PFSK-1 (cell line): ENCODE results near the gene PXK.

Source experiments
- POLR2AphosphoS5 ChIP-seq: IDR thresholded peaks from 2 replicates; pipeline ENCODE4 v1.6.1; 2012; ENCODE audit warnings: low read depth, mild to moderate bottlenecking, control low read depth, low read length, moderate library complexity
- SIN3A ChIP-seq: IDR thresholded peaks from 2 replicates; pipeline ENCODE4 v1.6.1; 2012; ENCODE audit warnings: mild to moderate bottlenecking, low read length, moderate library complexity, borderline replicate concordance; ENCODE audit not compliant: insufficient read depth
- TAF1 ChIP-seq: IDR thresholded peaks from 2 replicates; pipeline ENCODE4 v1.6.1; 2012; ENCODE audit warnings: low read length, control low read depth, borderline replicate concordance; ENCODE audit not compliant: insufficient read depth
- TF ChIP-seq, protein P1 (sequence below), 2 experiments: IDR thresholded peaks; 2 replicates each; pipeline versions ENCODE4 v1.6.1 to v1.8.0; 2011 to 2012; ENCODE audit warnings: low read depth in 2 of 2, low read length in 2 of 2, control low read depth in 1 of 2, inconsistent platforms in 1 of 2, mild to moderate bottlenecking in 1 of 2, moderate library complexity in 1 of 2; ENCODE audit not compliant: insufficient read depth in 1 of 2

DNA sequence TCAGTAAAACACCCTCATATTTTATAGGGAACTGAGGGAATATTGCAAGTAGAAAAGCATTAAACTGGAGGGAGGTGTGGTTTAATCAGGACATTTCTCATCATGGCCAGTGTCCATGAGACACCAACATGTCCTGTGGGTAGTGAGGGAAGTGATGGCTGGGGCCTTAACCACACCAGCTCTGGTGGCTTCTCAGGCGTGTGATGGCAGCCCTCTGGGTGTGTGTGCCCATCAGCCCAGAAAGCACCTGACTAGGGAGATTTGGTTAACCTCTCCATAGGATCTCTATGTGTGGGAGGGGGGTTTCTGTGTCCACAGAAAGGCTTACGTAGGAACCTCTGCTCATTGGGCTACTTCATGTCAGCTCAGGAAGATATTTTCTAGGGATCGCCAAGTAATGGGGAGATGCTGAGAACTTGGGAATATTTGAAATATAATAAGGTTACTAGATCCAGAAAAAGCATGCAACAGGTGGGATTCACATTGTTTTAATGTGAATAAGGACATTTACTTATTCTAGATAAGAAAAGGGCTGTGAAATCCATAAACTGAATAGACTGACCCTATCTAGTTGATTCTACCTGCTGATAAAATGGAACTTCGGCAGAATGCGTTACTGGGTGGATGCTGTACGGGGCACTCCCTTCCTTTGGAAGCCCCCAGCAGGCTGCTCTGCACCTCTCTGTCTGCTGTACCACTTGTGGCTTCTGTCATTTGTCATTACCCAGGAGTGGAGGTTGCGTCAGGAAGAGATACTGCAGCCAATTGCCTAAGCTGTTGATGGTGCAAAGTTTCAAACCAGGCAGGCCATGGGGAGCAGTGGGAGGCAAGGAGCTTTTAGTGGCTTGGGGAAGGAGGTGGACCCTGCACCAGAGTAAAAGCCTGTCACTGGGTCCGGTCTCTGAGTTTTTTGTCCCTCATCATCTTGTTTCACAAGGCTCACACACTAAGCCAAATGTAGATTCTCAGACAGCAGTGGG, 79.4 kb downstream of the PXK start:
- no peak for TF ChIP-seq POLR2AphosphoS5
- TF ChIP-seq, protein P1, sequence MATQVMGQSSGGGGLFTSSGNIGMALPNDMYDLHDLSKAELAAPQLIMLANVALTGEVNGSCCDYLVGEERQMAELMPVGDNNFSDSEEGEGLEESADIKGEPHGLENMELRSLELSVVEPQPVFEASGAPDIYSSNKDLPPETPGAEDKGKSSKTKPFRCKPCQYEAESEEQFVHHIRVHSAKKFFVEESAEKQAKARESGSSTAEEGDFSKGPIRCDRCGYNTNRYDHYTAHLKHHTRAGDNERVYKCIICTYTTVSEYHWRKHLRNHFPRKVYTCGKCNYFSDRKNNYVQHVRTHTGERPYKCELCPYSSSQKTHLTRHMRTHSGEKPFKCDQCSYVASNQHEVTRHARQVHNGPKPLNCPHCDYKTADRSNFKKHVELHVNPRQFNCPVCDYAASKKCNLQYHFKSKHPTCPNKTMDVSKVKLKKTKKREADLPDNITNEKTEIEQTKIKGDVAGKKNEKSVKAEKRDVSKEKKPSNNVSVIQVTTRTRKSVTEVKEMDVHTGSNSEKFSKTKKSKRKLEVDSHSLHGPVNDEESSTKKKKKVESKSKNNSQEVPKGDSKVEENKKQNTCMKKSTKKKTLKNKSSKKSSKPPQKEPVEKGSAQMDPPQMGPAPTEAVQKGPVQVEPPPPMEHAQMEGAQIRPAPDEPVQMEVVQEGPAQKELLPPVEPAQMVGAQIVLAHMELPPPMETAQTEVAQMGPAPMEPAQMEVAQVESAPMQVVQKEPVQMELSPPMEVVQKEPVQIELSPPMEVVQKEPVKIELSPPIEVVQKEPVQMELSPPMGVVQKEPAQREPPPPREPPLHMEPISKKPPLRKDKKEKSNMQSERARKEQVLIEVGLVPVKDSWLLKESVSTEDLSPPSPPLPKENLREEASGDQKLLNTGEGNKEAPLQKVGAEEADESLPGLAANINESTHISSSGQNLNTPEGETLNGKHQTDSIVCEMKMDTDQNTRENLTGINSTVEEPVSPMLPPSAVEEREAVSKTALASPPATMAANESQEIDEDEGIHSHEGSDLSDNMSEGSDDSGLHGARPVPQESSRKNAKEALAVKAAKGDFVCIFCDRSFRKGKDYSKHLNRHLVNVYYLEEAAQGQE (IDR thresholded peaks at IDR 0.05; ENCODE audit: insufficient read depth in 1 of 2, low read depth in 2 of 2, low read length in 2 of 2) = no peak
- no peak for TF ChIP-seq SIN3A
- no peak for TF ChIP-seq TAF1
